ENCODE results near the gene TMEM69. TPM values are rescaled to one million over a fixed set of nuclear protein-coding genes. Genes with fewer than 3 reads are reported as not detected.

TMEM69 gene
- total RNA-seq, 4 donors from 2014 or later = 12.0 to 52.7 (median 30.8) TPM

DNA sequence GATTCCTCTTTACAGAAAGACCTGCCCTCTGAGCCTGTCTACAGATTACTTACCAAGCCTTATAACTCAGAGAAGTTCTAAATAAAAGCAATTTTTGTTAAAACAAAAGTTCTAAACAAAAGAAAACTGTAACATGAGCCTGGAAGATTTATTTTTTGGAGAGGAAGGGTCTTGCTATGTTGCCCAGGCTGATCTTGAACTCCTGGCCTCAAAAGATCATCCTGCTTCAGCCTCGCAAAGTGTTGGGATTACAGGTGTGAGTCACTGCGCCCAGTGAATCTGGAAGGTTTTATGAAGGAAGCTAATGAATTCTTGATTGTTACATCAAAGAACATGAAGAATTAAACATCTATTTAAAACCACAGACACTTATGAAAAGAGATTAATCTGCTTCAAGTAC lies 28.8 kb upstream of the TMEM69 start:
- TF ChIP-seq, protein P1, sequence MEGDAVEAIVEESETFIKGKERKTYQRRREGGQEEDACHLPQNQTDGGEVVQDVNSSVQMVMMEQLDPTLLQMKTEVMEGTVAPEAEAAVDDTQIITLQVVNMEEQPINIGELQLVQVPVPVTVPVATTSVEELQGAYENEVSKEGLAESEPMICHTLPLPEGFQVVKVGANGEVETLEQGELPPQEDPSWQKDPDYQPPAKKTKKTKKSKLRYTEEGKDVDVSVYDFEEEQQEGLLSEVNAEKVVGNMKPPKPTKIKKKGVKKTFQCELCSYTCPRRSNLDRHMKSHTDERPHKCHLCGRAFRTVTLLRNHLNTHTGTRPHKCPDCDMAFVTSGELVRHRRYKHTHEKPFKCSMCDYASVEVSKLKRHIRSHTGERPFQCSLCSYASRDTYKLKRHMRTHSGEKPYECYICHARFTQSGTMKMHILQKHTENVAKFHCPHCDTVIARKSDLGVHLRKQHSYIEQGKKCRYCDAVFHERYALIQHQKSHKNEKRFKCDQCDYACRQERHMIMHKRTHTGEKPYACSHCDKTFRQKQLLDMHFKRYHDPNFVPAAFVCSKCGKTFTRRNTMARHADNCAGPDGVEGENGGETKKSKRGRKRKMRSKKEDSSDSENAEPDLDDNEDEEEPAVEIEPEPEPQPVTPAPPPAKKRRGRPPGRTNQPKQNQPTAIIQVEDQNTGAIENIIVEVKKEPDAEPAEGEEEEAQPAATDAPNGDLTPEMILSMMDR (IDR thresholded peaks at IDR 0.05) = no peak
- no peak for TF ChIP-seq POLR2A (IDR thresholded peaks at IDR 0.05)
- Histone ChIP-seq H3K9me3 (no peaks in the 10 kb centered on the region), H3K27ac (no peak overlapping the region), H3K4me1 (peaks cover 0 to 7% (median 0%) of the 10 kb centered on the region in 3 donors), H3K36me3 (peaks cover 10 to 80% (median 35%) of the 10 kb centered on the region in 3 donors), H3K27me3 (no peaks in the 10 kb centered on the region), H3K4me3 (no peak overlapping the region)
- WGBS, 2 donors = 88 to 92% methylated on average over 2 of the region's 2 CpGs
- DNase-seq = no peak
- intact Hi-C loops (cut with DNase I) = no loop called here

- Histone ChIP-seq H3K9me3 (no peaks in the 10 kb centered on the region), H3K4me1 (peaks cover 0 to 7% (median 0%) of the 10 kb centered on the region in 3 donors), H3K27me3 (no peaks in the 10 kb centered on the region), H3K27ac (no peak overlapping the region), H3K36me3 (peaks cover 5 to 75% (median 30%) of the 10 kb centered on the region in 3 donors), H3K4me3 (no peak overlapping the region)
- DNase-seq = no peak
- intact Hi-C loops (cut with DNase I) = no loop called here
- 44 to 71% methylated on average over 2 of the region's 2 CpGs for WGBS, 2 donors
- TF ChIP-seq POLR2A (IDR thresholded peaks at IDR 0.05) = no peak
- TF ChIP-seq, protein P1 (IDR thresholded peaks at IDR 0.05) = no peak
These were observed 27.6 kb upstream of the TMEM69 start for GRCh38 chr1:45660336-45660735.

GRCh38 chr1:45666836-45667235 lies 21.1 kb upstream of the TMEM69 start:
- intact Hi-C loops (cut with DNase I) = no loop called here
- Histone ChIP-seq H3K9me3 (no peaks in the 10 kb centered on the region), H3K4me3 (no peak overlapping the region), H3K27me3 (no peaks in the 10 kb centered on the region), H3K4me1 (peaks cover 0 to 49% (median 13%) of the 10 kb centered on the region in 3 donors), H3K27ac (no peak overlapping the region), H3K36me3 (peaks cover 0 to 11% (median 0%) of the 10 kb centered on the region in 3 donors)
- 75 to 82% methylated on average over 2 of the region's 2 CpGs for WGBS, 2 donors
- TF ChIP-seq POLR2A (IDR thresholded peaks at IDR 0.05) = no peak
- TF ChIP-seq, protein P1 (IDR thresholded peaks at IDR 0.05) = no peak
- DNase-seq = no peak

DNA sequence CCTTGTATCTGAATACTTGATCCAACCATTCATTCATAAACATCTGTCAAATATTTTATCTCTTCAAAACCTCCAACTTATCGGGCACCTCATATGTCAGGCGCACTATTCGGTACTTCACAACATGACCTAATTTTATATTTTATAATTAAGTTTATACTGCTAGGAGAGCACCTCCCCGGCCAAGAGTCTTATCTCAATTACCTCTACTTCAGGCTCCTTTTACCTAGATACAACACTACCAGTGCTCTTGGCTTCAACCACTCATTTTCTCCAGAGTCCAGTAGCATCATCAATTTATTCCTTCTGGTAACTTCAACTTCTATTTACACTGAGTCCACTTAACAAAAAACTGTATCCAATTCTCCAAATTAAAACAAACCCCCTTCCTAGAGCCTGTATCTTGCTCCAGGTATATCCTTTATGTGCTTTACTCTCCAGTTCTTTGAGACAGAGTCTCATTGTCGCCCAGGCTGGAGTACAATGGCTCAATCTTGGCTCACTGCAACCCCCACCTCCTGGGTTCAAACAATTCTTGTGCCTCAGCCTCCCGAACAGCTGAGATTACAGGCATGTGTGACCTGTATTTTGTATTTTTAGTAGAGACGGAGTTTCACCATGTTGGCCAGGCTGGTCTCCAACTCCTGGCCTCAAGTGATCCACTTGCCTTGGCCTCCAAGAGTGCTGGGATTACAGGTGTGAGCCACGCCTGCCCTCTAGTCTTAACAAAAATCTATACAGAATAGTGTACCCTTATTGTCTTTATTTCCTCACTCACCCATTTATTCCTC lies 20.5 kb upstream of the TMEM69 start:
- Histone ChIP-seq H3K27me3 (no peaks in the 10 kb centered on the region), H3K36me3 (peaks cover 0 to 11% (median 0%) of the 10 kb centered on the region in 3 donors), H3K27ac (no peak overlapping the region), H3K4me1 (peaks cover 0 to 51% (median 13%) of the 10 kb centered on the region in 3 donors), H3K9me3 (no peaks in the 10 kb centered on the region), H3K4me3 (no peak overlapping the region)
- DNase-seq = no peak
- 84 to 93% methylated on average over 8 of the region's 8 CpGs for WGBS, 2 donors
- intact Hi-C loops (cut with DNase I) = no loop called here
- TF ChIP-seq, protein P1 (IDR thresholded peaks at IDR 0.05) = no peak
- TF ChIP-seq POLR2A (IDR thresholded peaks at IDR 0.05) = no peak

DNA sequence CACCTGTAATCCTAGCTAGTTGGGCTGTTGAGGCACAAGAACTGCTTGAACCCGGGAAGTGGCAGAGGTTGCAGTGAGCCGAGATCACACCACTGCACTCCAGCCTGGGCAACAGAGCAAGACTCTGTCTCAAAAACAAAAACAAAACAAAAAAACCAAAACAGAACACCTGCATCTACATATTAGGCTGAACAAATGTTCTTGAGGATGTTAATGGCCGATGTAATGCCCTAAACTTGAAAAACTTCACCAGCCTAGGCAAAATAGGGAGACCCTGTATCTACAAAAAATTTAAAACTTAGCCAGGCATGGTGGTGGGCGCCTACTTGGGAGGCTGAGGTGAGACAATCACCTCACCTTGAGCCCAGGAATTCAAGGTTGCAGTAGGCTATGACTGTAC lies 19.5 kb upstream of the TMEM69 start:
- H3K27ac ChIP-seq = no peak overlapping the region
- peaks cover 0 to 55% (median 13%) of the 10 kb centered on the region in 3 donors for H3K4me1 ChIP-seq
- no peaks in the 10 kb centered on the region for H3K9me3 ChIP-seq
- no peaks in the 10 kb centered on the region for H3K27me3 ChIP-seq
- no peak for TF ChIP-seq POLR2A (IDR thresholded peaks at IDR 0.05)
- TF ChIP-seq, protein P1 (IDR thresholded peaks at IDR 0.05) = no peak
- H3K4me3 ChIP-seq = no peak overlapping the region
- peaks cover 0 to 20% (median 0%) of the 10 kb centered on the region in 3 donors for H3K36me3 ChIP-seq
- intact Hi-C loops (cut with DNase I) = no loop called here
- no peak for DNase-seq
- WGBS, 2 donors = 90 to 92% methylated on average over 4 of the region's 4 CpGs

Measured in esophagus squamous epithelium (tissue), 5 donors.